Hepatocyte (in vitro differentiated cells): ENCODE results near the gene TMEM184B. TPM values are rescaled to one million over a fixed set of nuclear protein-coding genes. Genes with fewer than 3 reads are reported as not detected.

ENCODE experiments used
- DNase-seq: peaks from one replicate; pipeline ENCODE4 v3.0.0-alpha.2; 2016; ENCODE audit warnings: low spot score
- H2AFZ ChIP-seq: fragments of 200-600 bp; sonication (generic); 2 replicates; pipeline ENCODE4 v1.6.0; 2016; ENCODE audit warnings: antibody characterized with exemption, mild to moderate bottlenecking
- H3K27ac ChIP-seq: fragments of 200-600 bp; sonication (generic); 2 replicates; pipeline ENCODE4 v1.5.1; 2016; ENCODE audit warnings: mild to moderate bottlenecking
- H3K27me3 ChIP-seq: fragments of 200-600 bp; sonication (generic); 2 replicates; pipeline ENCODE4 v1.6.1; 2016
- H3K36me3 ChIP-seq: fragments of 200-600 bp; sonication (generic); replicated peaks from 2 replicates; pipeline ENCODE4 v1.5.1; 2016; ENCODE audit warnings: low read depth; ENCODE audit not compliant: insufficient read depth
- H3K4me1 ChIP-seq: fragments of 200-600 bp; sonication (generic); 2 replicates; pipeline ENCODE4 v1.5.1; 2016; ENCODE audit warnings: mild to moderate bottlenecking, moderate library complexity; ENCODE audit not compliant: insufficient read depth
- H3K4me2 ChIP-seq: fragments of 200-600 bp; sonication (generic); 2 replicates; pipeline ENCODE4 v1.6.0; 2016
- H3K4me3 ChIP-seq: fragments of 200-600 bp; sonication (generic); 2 replicates; pipeline ENCODE4 v1.5.1; 2016; ENCODE audit warnings: mild to moderate bottlenecking
- H3K79me2 ChIP-seq: fragments of 200-600 bp; sonication (generic); 2 replicates; pipeline ENCODE4 v1.6.0; 2017; ENCODE audit warnings: mild to moderate bottlenecking
- H3K9me2 ChIP-seq: fragments of 200-600 bp; sonication (generic); replicated peaks from 2 replicates; pipeline ENCODE4 v1.6.0; 2017; ENCODE audit warnings: mild to moderate bottlenecking; ENCODE audit not compliant: insufficient read depth
- H3K9me3 ChIP-seq: fragments of 200-600 bp; sonication (generic); 2 replicates; pipeline ENCODE4 v1.5.1; 2016; ENCODE audit warnings: low read depth, mild to moderate bottlenecking
- H4K20me1 ChIP-seq: fragments of 200-600 bp; sonication (generic); 2 replicates; pipeline ENCODE4 v1.6.0; 2016; ENCODE audit warnings: mild to moderate bottlenecking; ENCODE audit not compliant: insufficient read depth, poor library complexity, severe bottlenecking
- CTCF ChIP-seq: fragments of 200-600 bp; sonication (generic); IDR thresholded peaks from 2 replicates; pipeline ENCODE4 v1.5.1; 2016; ENCODE audit warnings: antibody characterized with exemption, mild to moderate bottlenecking; ENCODE audit not compliant: poor library complexity
- EZH2 ChIP-seq: fragments of 200-600 bp; sonication (generic); IDR thresholded peaks from 2 replicates; pipeline ENCODE4 v1.6.1; 2016; ENCODE audit warnings: antibody characterized with exemption, mild to moderate bottlenecking, borderline replicate concordance
- EZH2phosphoT487 ChIP-seq: fragments of 200-600 bp; sonication (generic); IDR thresholded peaks from one replicate; pipeline ENCODE4 v1.6.1; 2018; ENCODE audit warnings: antibody characterized with exemption, mild to moderate bottlenecking, low read depth, moderate library complexity; ENCODE audit not compliant: unreplicated experiment, severe bottlenecking
- WGBS: methylation state at CpG from one replicate; pipeline ENCODE4 v1.1.6; 2016; ENCODE audit warnings: low lambda C conversion rate; ENCODE audit errors: missing lambda C conversion rate; 5-methylcytosine and 5-hydroxymethylcytosine counted together
- polyA plus RNA-seq: library from polyadenylated mRNA; unstranded; fragments of >200 nt; fragmentation: Nextera tagmentation; extraction: Ambion mirVana; gene quantifications from 2 replicates; pipeline ENCODE4 v1.2.1, GENCODE V29; 2016
- total RNA-seq: library from RNA; depleted of rRNA; stranded (reverse); fragments of >200 nt; gene quantifications from 2 replicates; pipeline ENCODE4 v1.2.3, GENCODE V29; 2014

The TMEM184B gene
- total and polyA plus RNA-seq, 2 experiments from 2014 or later: 58.2 to 102 TPM

- WGBS: 95% methylated on average over 6 of the region's 6 CpGs
- H3K36me3 ChIP-seq: no peaks in the 10 kb centered on the region
- H3K79me2 ChIP-seq: peaks cover 17% of the 10 kb centered on the region
- TF ChIP-seq CTCF: no peak
- no peak for TF ChIP-seq EZH2
- TF ChIP-seq EZH2phosphoT487: no peak
- no peak overlapping the region for H3K4me2 ChIP-seq
- H3K27me3 ChIP-seq: no peaks in the 10 kb centered on the region
- no peak overlapping the region for H3K4me3 ChIP-seq
- H3K9me3 ChIP-seq: no peaks in the 10 kb centered on the region
- H3K4me1 ChIP-seq: peaks cover 13% of the 10 kb centered on the region
- H3K27ac ChIP-seq: no peak overlapping the region
- H3K9me2 ChIP-seq: no peaks in the 10 kb centered on the region
- DNase-seq: no peak
- H2AFZ ChIP-seq: no peak overlapping the region
- H4K20me1 ChIP-seq: peaks cover 2% of the 10 kb centered on the region
Measured at GRCh38 chr22:38295339-38295738, 22.5 kb upstream of the TMEM184B start.

- Histone ChIP-seq H3K4me1 (peaks cover 23% of the 10 kb centered on the region), H3K27ac (no peak overlapping the region), H3K27me3 (no peaks in the 10 kb centered on the region), H3K36me3 (no peaks in the 10 kb centered on the region), H3K79me2 (peaks cover 12% of the 10 kb centered on the region), H3K9me3 (no peaks in the 10 kb centered on the region), H3K4me3 (no peak overlapping the region), H4K20me1 (peaks cover 2% of the 10 kb centered on the region), H2AFZ (no peak overlapping the region), H3K9me2 (no peaks in the 10 kb centered on the region), H3K4me2 (no peak overlapping the region)
- no peak for DNase-seq
- WGBS: 97% methylated on average over 23 of the region's 26 CpGs
- TF ChIP-seq EZH2phosphoT487 (no peak), EZH2 (no peak), CTCF (no peak)
Measured at GRCh38 chr22:38294193-38294592, 21.4 kb upstream of the TMEM184B start.

DNA sequence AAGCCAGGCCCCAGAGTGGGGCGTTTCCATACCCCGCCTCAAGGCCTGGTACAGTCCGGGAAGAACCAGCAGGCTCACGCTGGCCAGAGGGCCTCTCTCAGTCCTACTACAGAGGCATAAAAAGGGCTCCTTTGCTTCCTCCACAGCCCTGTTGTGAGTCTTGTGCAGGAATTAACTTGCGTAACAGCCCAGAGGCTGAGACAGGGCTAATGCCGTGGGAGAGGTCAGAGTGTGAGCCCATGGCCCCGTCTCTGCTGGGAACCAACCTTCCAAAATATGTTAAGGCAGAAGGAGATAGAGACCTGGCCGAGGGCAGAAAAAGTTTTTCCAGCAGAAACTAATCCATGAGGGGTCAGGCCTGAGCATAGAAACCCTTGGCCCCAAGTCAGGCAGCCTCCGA lies 19.9 kb upstream of the TMEM184B start:
- TF ChIP-seq EZH2phosphoT487 (no peak), EZH2 (no peak), CTCF (no peak)
- DNase-seq: no peak
- no peaks in the 10 kb centered on the region for H3K9me3 ChIP-seq
- peaks cover 2% of the 10 kb centered on the region for H4K20me1 ChIP-seq
- H3K4me3 ChIP-seq: no peak overlapping the region
- H3K4me1 ChIP-seq: peaks cover 23% of the 10 kb centered on the region
- 80% methylated on average over 9 of the region's 9 CpGs for WGBS
- no peak overlapping the region for H3K4me2 ChIP-seq
- no peaks in the 10 kb centered on the region for H3K9me2 ChIP-seq
- H3K79me2 ChIP-seq: peaks cover 12% of the 10 kb centered on the region
- no peaks in the 10 kb centered on the region for H3K36me3 ChIP-seq
- H3K27ac ChIP-seq: peak overlapping the region; percentile 80
- no peaks in the 10 kb centered on the region for H3K27me3 ChIP-seq
- H2AFZ ChIP-seq: no peak overlapping the region

- H3K79me2 ChIP-seq: peaks cover 7% of the 10 kb centered on the region
- no peaks in the 10 kb centered on the region for H3K27me3 ChIP-seq
- TF ChIP-seq EZH2phosphoT487: no peak
- no peak for TF ChIP-seq EZH2
- TF ChIP-seq CTCF: no peak
- no peaks in the 10 kb centered on the region for H3K36me3 ChIP-seq
- H3K4me1 ChIP-seq: peaks cover 23% of the 10 kb centered on the region
- DNase-seq: peak; percentile 71
- no peak overlapping the region for H3K4me3 ChIP-seq
- H4K20me1 ChIP-seq: peaks cover 2% of the 10 kb centered on the region
- peak overlapping the region; percentile 92 for H3K27ac ChIP-seq
- no peaks in the 10 kb centered on the region for H3K9me2 ChIP-seq
- H3K9me3 ChIP-seq: no peaks in the 10 kb centered on the region
- H2AFZ ChIP-seq: no peak overlapping the region
- H3K4me2 ChIP-seq: no peak overlapping the region
- WGBS: 76% methylated on average over 22 of the region's 22 CpGs
Measured at GRCh38 chr22:38291201-38291777, 18.5 kb upstream of the TMEM184B start.
